ENCODE measurements around the gene IFT27.
A peak's percentile ranks its signal among the peaks of the same experiment; 100 is the strongest.

- TF ChIP-seq POLR2A (IDR thresholded peaks at IDR 0.05; ENCODE audit: extremely low read depth, insufficient read length) (no peak), CTCF (IDR thresholded peaks at IDR 0.05; ENCODE audit: low read depth, low read length) (peak; percentile 78), MAX (IDR thresholded peaks at IDR 0.05; ENCODE audit: low read depth, low read length) (no peak), MYC (IDR thresholded peaks at IDR 0.05; ENCODE audit: low read depth, low read length) (no peak)
These were observed 6.0 kb upstream of the IFT27 start for GRCh38 chr22:36781656-36782627.
